SK-N-SH (cell line): ENCODE measurements around the gene IPO11. TPM values are rescaled to one million over a fixed set of nuclear protein-coding genes. Genes with fewer than 3 reads are reported as not detected.

Source experiments
- CTCF ChIA-PET: fragments of 300-600, 350-600 bp; formaldehyde crosslinking; extraction: SDS; loops from one replicate; lab custom pipeline; 2021; lab: Yijun Ruan, JAX
- POLR2A ChIA-PET: fragments of 350-600 bp; sonication (Branson Sonifier 250); formaldehyde crosslinking; extraction: SDS; loops from one replicate; lab custom pipeline; 2020; ENCODE audit warnings: antibody characterized with exemption, inconsistent platforms; lab: Yijun Ruan, JAX
- DNase-seq: peaks from one replicate; pipeline ENCODE4 v3.0.0; 2012
- H2AFZ ChIP-seq: fragments of 200-600 bp; sonication (generic); 2 replicates; pipeline ENCODE4 v1.8.1; 2016; ENCODE audit warnings: antibody characterized with exemption, mild to moderate bottlenecking, low read depth
- H3F3A ChIP-seq: fragments of 200-600 bp; sonication (generic); replicated peaks from 2 replicates; pipeline ENCODE3; 2016; ENCODE audit warnings: antibody characterized with exemption, mild to moderate bottlenecking; ENCODE audit not compliant: insufficient read depth
- H3K27ac ChIP-seq, 2 experiments: fragments of 200-500 bp in 1 of 2; fragments of 200-600 bp in 1 of 2; sonication (Bioruptor generic) in 1 of 2; sonication (generic), shearing (Covaris generic) in 1 of 2; 2 replicates each; pipeline versions ENCODE4 v1.5.1 to v1.6.1; 2014 to 2016; ENCODE audit warnings: low read depth in 2 of 2, inconsistent platforms in 1 of 2, low read length in 1 of 2, mild to moderate bottlenecking in 1 of 2, mixed read lengths in 1 of 2
- H3K27me3 ChIP-seq: fragments of 200-600 bp; sonication (generic), shearing (Covaris generic); 2 replicates; pipeline ENCODE4 v1.6.1; 2016; ENCODE audit warnings: mixed run types; ENCODE audit not compliant: insufficient read depth
- H3K36me3 ChIP-seq, 2 experiments: fragments of 200-500 bp in 1 of 2; fragments of 200-600 bp in 1 of 2; sonication (Bioruptor generic) in 1 of 2; sonication (generic) in 1 of 2; replicated peaks in 1 of 2; 2 replicates each; pipeline versions ENCODE3 to v1.5.1; 2014 to 2016; ENCODE audit warnings: low read length in 1 of 2, mild to moderate bottlenecking in 1 of 2; ENCODE audit not compliant: insufficient read depth in 2 of 2, control insufficient read depth in 1 of 2
- H3K4me1 ChIP-seq, 2 experiments: fragments of 200-500 bp in 1 of 2; fragments of 200-600 bp in 1 of 2; sonication (Bioruptor generic) in 1 of 2; sonication (generic), shearing (Covaris generic) in 1 of 2; 2 replicates each; pipeline versions ENCODE4 v1.5.1 to v1.6.1; 2014 to 2016; ENCODE audit warnings: low read depth in 1 of 2, low read length in 1 of 2, mixed run types in 1 of 2; ENCODE audit not compliant: insufficient read depth in 2 of 2, control insufficient read depth in 1 of 2
- H3K4me2 ChIP-seq: fragments of 200-600 bp; sonication (generic), shearing (Covaris generic); 2 replicates; pipeline ENCODE4 v1.6.1; 2017; ENCODE audit warnings: mixed run types
- H3K4me3 ChIP-seq, 2 experiments: fragments of 200-500 bp in 1 of 2; fragments of 200-600 bp in 1 of 2; sonication (Bioruptor generic) in 1 of 2; sonication (generic), shearing (Covaris generic) in 1 of 2; 2 replicates each; pipeline versions ENCODE4 v1.5.1 to v1.8.1; 2014 to 2016; ENCODE audit warnings: low read depth in 2 of 2, inconsistent platforms in 1 of 2, low read length in 1 of 2, mild to moderate bottlenecking in 1 of 2, mixed read lengths in 1 of 2, moderate library complexity in 1 of 2
- H3K79me2 ChIP-seq: fragments of 200-600 bp; sonication (generic); 2 replicates; pipeline ENCODE4 v1.8.1; 2017; ENCODE audit warnings: mild to moderate bottlenecking; ENCODE audit not compliant: insufficient read depth
- H3K9ac ChIP-seq: fragments of 200-600 bp; sonication (generic); 2 replicates; pipeline ENCODE4 v1.6.1; 2017; ENCODE audit warnings: mixed run types
- H3K9me2 ChIP-seq: fragments of 200-600 bp; sonication (generic); 2 replicates; pipeline ENCODE4 v1.6.1; 2017; ENCODE audit warnings: mixed run types
- H3K9me3 ChIP-seq: fragments of 200-600 bp; sonication (generic); 2 replicates; pipeline ENCODE4 v1.6.1; 2017; ENCODE audit warnings: mixed run types, mild to moderate bottlenecking, moderate library complexity
- H4K20me1 ChIP-seq: fragments of 200-600 bp; sonication (generic); 2 replicates; pipeline ENCODE4 v1.6.1; 2017; ENCODE audit warnings: mild to moderate bottlenecking, mixed run types; ENCODE audit not compliant: insufficient read depth
- CHD2 ChIP-seq: fragments of 150-350 bp; IDR thresholded peaks from 2 replicates; pipeline ENCODE4 v1.6.1; 2018; ENCODE audit warnings: low read length; ENCODE audit not compliant: partially characterized antibody
- ELF1 ChIP-seq: IDR thresholded peaks from 2 replicates; pipeline ENCODE4 v1.4.0; 2012
- FOSL2 ChIP-seq: IDR thresholded peaks from 2 replicates; pipeline ENCODE4 v1.4.0; 2012; ENCODE audit warnings: low read depth, mild to moderate bottlenecking, moderate library complexity, borderline replicate concordance
- FOXM1 ChIP-seq: IDR thresholded peaks from 2 replicates; pipeline ENCODE4 v1.4.0; 2012; ENCODE audit warnings: low read depth, mild to moderate bottlenecking
- GABPA ChIP-seq: IDR thresholded peaks from 2 replicates; pipeline ENCODE4 v1.4.0; 2012; ENCODE audit warnings: low read depth, mild to moderate bottlenecking
- MXI1 ChIP-seq: IDR thresholded peaks from 2 replicates; pipeline ENCODE4 v1.6.1; 2012; ENCODE audit warnings: mild to moderate bottlenecking, low read depth, low read length, improper control_type of control experiment
- NFIC ChIP-seq: IDR thresholded peaks from 2 replicates; pipeline ENCODE4 v1.4.0; 2012; ENCODE audit warnings: borderline replicate concordance
- NRF1 ChIP-seq: IDR thresholded peaks from 2 replicates; pipeline ENCODE4 v1.6.1; 2012; ENCODE audit warnings: low read depth, mild to moderate bottlenecking, low read length
- POLR2AphosphoS5 ChIP-seq: IDR thresholded peaks from 2 replicates; pipeline ENCODE4 v1.6.1; 2012; ENCODE audit warnings: low read depth, low read length
- RCOR1 ChIP-seq: fragments of 150-350 bp; IDR thresholded peaks from 2 replicates; pipeline ENCODE4 v1.6.1; 2017; ENCODE audit warnings: antibody characterized with exemption, low read length
- RFX5 ChIP-seq: IDR thresholded peaks from 2 replicates; pipeline ENCODE4 v1.6.1; 2012; ENCODE audit warnings: mild to moderate bottlenecking, improper control_type of control experiment, low read length
- SIN3A ChIP-seq: IDR thresholded peaks from 2 replicates; pipeline ENCODE4 v1.6.1; 2012; ENCODE audit warnings: low read depth, mild to moderate bottlenecking, low read length, moderate library complexity, borderline replicate concordance
- SMC3 ChIP-seq: IDR thresholded peaks from 2 replicates; pipeline ENCODE4 v1.6.1; 2012; ENCODE audit warnings: low read depth, low read length, improper control_type of control experiment
- TCF12 ChIP-seq: IDR thresholded peaks from 2 replicates; pipeline ENCODE4 v1.4.0; 2012
- YY1 ChIP-seq: IDR thresholded peaks from 2 replicates; pipeline ENCODE4 v1.4.0; 2012; ENCODE audit warnings: low read depth, mild to moderate bottlenecking
- WGBS: methylation state at CpG from one replicate; pipeline ENCODE4 v1.1.6; 2017; ENCODE audit warnings: low lambda C conversion rate; 5-methylcytosine and 5-hydroxymethylcytosine counted together
- polyA plus RNA-seq, 3 experiments: library from polyadenylated mRNA; depleted of rRNA; stranded (reverse); fragments of >200 nt; gene quantifications; 2 replicates each; pipeline ENCODE4 v1.2.3, GENCODE V29; 2012
- TF ChIP-seq, protein P1 (sequence below): IDR thresholded peaks from 2 replicates; pipeline ENCODE4 v1.4.0; 2012; ENCODE audit warnings: low read depth, borderline replicate concordance
- TF ChIP-seq, protein P2 (sequence below): IDR thresholded peaks from 2 replicates; pipeline ENCODE4; 2012

The IPO11 gene
- polyA plus RNA-seq, 1 of the 3 experiments (the other 2 are of a cell fraction) = 8.1 TPM

DNA sequence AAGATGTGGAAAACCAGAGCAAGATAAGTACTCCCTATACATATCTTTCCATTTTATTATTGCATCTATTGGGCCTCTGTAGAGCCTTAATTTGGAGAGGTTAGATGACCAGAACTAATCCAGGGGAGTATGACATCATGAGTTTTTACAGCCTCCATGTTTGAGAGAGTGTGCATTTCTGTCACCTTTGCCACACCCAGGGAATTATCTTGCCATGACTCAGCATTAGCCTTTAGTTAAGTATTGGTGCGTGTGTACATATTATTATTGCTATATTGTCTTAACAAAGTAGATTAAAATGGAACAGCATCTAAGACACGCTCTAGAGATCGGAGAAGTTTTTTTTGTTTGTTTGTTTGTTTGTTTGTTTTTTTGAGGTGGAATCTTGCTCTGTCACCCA, 36.5 kb upstream of the IPO11 start (continued):
- no peak for TF ChIP-seq YY1

DNA sequence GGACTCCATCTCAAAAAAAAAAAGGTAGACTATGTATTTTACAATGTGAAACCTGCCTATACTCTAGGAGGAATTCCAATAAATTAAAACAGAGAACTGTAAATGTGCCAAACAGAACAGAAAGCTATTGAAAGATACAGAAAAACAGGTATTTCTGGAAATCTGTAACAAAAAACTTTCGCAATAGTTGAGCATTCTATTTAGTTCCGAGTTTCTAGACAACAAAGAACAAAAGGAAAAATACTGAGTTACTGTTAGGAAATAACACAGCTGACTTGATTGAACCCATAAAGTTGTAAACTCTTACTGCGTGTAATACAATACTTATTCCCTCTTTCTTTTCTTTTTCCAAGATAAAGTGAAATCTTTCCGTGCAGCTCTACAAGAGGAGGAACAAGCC, 27.4 kb upstream of the IPO11 start:
- Histone ChIP-seq H2AFZ (no peak overlapping the region), H3K36me3 (peaks cover 65 to 80% of the 10 kb centered on the region in 2 experiments), H3K9ac (no peak overlapping the region), H3K9me2 (no peaks in the 10 kb centered on the region), H3K27me3 (no peaks in the 10 kb centered on the region), H3K9me3 (no peaks in the 10 kb centered on the region), H3K27ac (no peak overlapping the region), H4K20me1 (no peaks in the 10 kb centered on the region), H3F3A (peaks cover 18% of the 10 kb centered on the region), H3K79me2 (peaks cover 5% of the 10 kb centered on the region; the same call in 1 of the 2 replicates), H3K4me1 (no peaks in the 10 kb centered on the region), H3K4me2 (no peak overlapping the region), H3K4me3 (no peak overlapping the region)
- CTCF ChIA-PET = interaction anchor here (1.2 kb wide), 1 partner anchor 44 kb away, joined by 4 read pairs; no protein-coding TSS in a partner anchor
- no peak for DNase-seq
- POLR2A ChIA-PET = interaction anchor here (1.0 kb wide), 1 partner anchor 19 kb away, joined by 3 read pairs; the partner anchor contains the start of gene DIMT1
- no peak for TF ChIP-seq NFIC
- no peak for TF ChIP-seq GABPA
- TF ChIP-seq, protein P1, sequence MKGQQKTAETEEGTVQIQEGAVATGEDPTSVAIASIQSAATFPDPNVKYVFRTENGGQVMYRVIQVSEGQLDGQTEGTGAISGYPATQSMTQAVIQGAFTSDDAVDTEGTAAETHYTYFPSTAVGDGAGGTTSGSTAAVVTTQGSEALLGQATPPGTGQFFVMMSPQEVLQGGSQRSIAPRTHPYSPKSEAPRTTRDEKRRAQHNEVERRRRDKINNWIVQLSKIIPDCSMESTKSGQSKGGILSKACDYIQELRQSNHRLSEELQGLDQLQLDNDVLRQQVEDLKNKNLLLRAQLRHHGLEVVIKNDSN = no peak
- no peak for TF ChIP-seq MXI1
- TF ChIP-seq RCOR1 = no peak
- TF ChIP-seq ELF1 = no peak
- TF ChIP-seq FOXM1 = no peak
- no peak for TF ChIP-seq SMC3
- TF ChIP-seq SIN3A = no peak
- no peak for TF ChIP-seq POLR2AphosphoS5
- TF ChIP-seq FOSL2 = no peak
- no peak for TF ChIP-seq TCF12
- 88% methylated on average over 4 of the region's 4 CpGs for WGBS

DNA sequence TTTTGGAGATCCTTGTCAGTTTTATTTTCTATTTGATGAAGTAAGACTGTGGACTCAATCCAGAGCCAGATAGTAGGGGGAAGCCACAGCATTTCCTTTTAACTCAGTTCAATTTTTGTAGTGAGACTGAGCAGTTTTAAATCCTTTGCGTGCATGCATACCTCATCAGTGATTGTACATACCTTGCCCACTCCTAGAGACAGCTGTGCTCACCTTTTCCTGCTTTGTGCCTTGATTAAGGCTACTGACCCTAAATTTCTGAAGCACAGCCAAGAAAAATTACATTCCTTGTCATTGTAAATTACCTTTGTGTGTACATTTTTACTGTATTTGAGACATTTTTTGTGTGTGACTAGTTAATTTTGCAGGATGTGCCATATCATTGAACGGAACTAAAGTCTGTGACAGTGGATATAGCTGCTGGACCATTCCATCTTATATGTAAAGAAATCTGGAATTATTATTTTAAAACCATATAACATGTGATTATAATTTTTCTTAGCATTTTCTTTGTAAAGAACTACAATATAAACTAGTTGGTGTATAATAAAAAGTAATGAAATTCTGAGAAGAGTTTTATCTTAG, 26.7 kb upstream of the IPO11 start:
- Histone ChIP-seq H3K9me2 (no peaks in the 10 kb centered on the region), H3K79me2 (peaks cover 5% of the 10 kb centered on the region; the same call in 1 of the 2 replicates), H3K9me3 (no peaks in the 10 kb centered on the region), H3K4me2 (no peak overlapping the region), H4K20me1 (no peaks in the 10 kb centered on the region), H3K36me3 (peaks cover 64 to 80% of the 10 kb centered on the region in 2 experiments), H3F3A (peaks cover 22% of the 10 kb centered on the region), H2AFZ (no peak overlapping the region), H3K9ac (no peak overlapping the region), H3K27ac (no peak overlapping the region; a peak in 1 of 4 replicates), H3K4me1 (no peaks in the 10 kb centered on the region), H3K4me3 (no peak overlapping the region), H3K27me3 (no peaks in the 10 kb centered on the region)
- ChIA-PET CTCF (no interaction called here), POLR2A (no interaction called here)
- no peak for DNase-seq
- TF ChIP-seq GABPA (no peak), NRF1 (no peak), RFX5 (no peak), FOSL2 (no peak), SIN3A (no peak), CHD2 (no peak), YY1 (no peak), FOXM1 (no peak), POLR2AphosphoS5 (no peak; the same call in 1 of the 2 replicates), TCF12 (no peak), RCOR1 (no peak), NFIC (no peak)
- TF ChIP-seq, protein P2, sequence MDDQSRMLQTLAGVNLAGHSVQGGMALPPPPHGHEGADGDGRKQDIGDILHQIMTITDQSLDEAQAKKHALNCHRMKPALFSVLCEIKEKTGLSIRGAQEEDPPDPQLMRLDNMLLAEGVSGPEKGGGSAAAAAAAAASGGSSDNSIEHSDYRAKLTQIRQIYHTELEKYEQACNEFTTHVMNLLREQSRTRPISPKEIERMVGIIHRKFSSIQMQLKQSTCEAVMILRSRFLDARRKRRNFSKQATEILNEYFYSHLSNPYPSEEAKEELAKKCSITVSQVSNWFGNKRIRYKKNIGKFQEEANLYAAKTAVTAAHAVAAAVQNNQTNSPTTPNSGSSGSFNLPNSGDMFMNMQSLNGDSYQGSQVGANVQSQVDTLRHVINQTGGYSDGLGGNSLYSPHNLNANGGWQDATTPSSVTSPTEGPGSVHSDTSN = no peak
- 86% methylated on average over 2 of the region's 2 CpGs for WGBS
